MM.1S (cell line): ENCODE results near the gene EPB41.

Experiments
- EZH2 ChIP-seq: fragments of 300-600 bp; sonication (generic); optimal IDR thresholded peaks from 2 replicates; pipeline ENCODE3; 2017; ENCODE audit warnings: low read depth, mild to moderate bottlenecking, antibody characterized with exemption, low read length, mixed read lengths
- EZH2phosphoT487 ChIP-seq: fragments of 300-600 bp; sonication (generic); IDR thresholded peaks from 2 replicates; pipeline ENCODE4 v1.6.1; 2018; ENCODE audit warnings: antibody characterized with exemption, low read length
- TF ChIP-seq, protein P1 (sequence below): fragments of 300-600 bp; sonication (generic); IDR thresholded peaks from 2 replicates; pipeline ENCODE4 v1.5.1; 2016; ENCODE audit warnings: antibody characterized with exemption, low read length, mixed read lengths

DNA sequence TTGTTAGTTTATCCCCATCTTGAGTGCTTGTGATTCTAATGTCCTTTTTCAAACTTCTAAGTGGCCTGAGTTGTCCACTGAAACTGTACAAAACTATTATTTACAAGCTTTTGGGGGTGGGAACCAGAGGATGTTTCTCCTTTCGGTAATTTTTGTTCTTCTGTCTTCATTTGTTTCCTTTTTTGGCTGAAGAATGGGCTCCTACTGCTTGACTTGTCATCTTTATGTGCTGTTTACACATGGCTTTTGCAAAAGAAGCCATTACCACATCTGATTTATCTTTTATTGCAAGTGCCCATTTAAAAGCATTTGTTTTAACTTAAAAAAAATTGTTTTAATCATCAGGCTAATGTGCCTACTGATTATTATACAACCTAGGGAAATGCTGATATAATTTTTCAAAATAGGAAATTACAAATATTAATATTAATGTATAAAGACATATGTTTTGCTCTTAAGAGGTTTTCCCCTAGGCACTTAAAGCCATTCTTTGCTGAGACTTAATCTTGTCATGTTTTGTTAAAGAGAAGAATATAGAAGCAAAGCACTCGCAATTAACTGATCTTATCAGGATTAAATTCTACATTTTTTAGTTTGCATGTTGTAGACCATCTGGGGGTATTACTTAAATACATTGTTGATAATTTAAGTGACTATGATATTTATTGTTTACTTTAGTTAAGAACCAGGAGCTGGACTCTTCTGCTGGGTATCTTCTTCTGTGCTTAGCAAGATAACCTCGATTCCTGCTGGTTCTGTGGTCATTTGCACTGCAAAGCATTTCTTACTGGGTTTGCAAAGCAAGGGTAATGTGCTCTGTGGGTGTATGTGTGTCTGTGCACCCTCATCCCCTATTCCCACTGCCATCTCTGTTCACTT is 169.2 kb downstream of the EPB41 start:
- TF ChIP-seq, protein P1, sequence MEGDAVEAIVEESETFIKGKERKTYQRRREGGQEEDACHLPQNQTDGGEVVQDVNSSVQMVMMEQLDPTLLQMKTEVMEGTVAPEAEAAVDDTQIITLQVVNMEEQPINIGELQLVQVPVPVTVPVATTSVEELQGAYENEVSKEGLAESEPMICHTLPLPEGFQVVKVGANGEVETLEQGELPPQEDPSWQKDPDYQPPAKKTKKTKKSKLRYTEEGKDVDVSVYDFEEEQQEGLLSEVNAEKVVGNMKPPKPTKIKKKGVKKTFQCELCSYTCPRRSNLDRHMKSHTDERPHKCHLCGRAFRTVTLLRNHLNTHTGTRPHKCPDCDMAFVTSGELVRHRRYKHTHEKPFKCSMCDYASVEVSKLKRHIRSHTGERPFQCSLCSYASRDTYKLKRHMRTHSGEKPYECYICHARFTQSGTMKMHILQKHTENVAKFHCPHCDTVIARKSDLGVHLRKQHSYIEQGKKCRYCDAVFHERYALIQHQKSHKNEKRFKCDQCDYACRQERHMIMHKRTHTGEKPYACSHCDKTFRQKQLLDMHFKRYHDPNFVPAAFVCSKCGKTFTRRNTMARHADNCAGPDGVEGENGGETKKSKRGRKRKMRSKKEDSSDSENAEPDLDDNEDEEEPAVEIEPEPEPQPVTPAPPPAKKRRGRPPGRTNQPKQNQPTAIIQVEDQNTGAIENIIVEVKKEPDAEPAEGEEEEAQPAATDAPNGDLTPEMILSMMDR = no peak
- no peak for TF ChIP-seq EZH2phosphoT487
- TF ChIP-seq EZH2 = no peak
